ENCODE results near the gene C1orf122. TPM values are rescaled to one million over a fixed set of nuclear protein-coding genes. Genes with fewer than 3 reads are reported as not detected.
A peak's percentile ranks its signal among the peaks of the same experiment; 100 is the strongest.
"Not testable (repeated sequence)": the region's sequence is repeated elsewhere in the genome, so short reads cannot be mapped to it uniquely, and the experiment has no call there.

The C1orf122 gene
- total RNA-seq = 30.3 TPM

GRCh38 chr1:37807555-37808368, at the start of gene C1orf122, which contains the start of gene YRDC:
TSS of gene C1orf122 (plus strand) at chr1:37807790. CDS start at chr1:37808405, 615 bp downstream.
TSS of gene YRDC (minus strand) at chr1:37808208. CDS start at chr1:37808180, 28 bp downstream.
- intact Hi-C loops (cut with DNase I) = no loop called here
- ATAC-seq (peak; percentile 97), DNase-seq (ENCODE audit: low spot score) (peak; percentile 96)

GRCh38 chr1:37759451-37759850, 48.1 kb upstream of the C1orf122 start:
- ATAC-seq (no peak), DNase-seq (ENCODE audit: low spot score) (no peak)
- intact Hi-C loops (cut with DNase I) = no loop called here

- ATAC-seq = no peak
- intact Hi-C loops (cut with DNase I) = no loop called here
- no peak for DNase-seq (ENCODE audit: low spot score)
Observed at GRCh38 chr1:37761416-37762095, 46.0 kb upstream of the C1orf122 start.

GRCh38 chr1:37762516-37762915, 45.1 kb upstream of the C1orf122 start:
- intact Hi-C loops (cut with DNase I) = no loop called here
- DNase-seq (ENCODE audit: low spot score) (no peak), ATAC-seq (no peak)

- intact Hi-C loops (cut with DNase I) = no loop called here
- ATAC-seq = no peak
- DNase-seq (ENCODE audit: low spot score) = no peak
Observed at GRCh38 chr1:37763791-37764413, 43.7 kb upstream of the C1orf122 start.

GRCh38 chr1:37764414-37764825, 43.2 kb upstream of the C1orf122 start:
- DNase-seq (ENCODE audit: low spot score) (no peak), ATAC-seq (no peak)
- intact Hi-C loops (cut with DNase I) = no loop called here

- ATAC-seq (no peak), DNase-seq (ENCODE audit: low spot score) (no peak)
- intact Hi-C loops (cut with DNase I) = no loop called here
Observed at GRCh38 chr1:37764888-37765441, 42.6 kb upstream of the C1orf122 start, which contains the start of gene EPHA10. TSS of gene EPHA10 (minus strand) at chr1:37765120. CDS start at chr1:37765066, 54 bp downstream.

GRCh38 chr1:37765916-37766664, 41.5 kb upstream of the C1orf122 start:
- intact Hi-C loops (cut with DNase I) = no loop called here
- DNase-seq (ENCODE audit: low spot score) (no peak), ATAC-seq (no peak)

- ATAC-seq = no peak
- intact Hi-C loops (cut with DNase I) = no loop called here
- no peak for DNase-seq (ENCODE audit: low spot score)
Observed at GRCh38 chr1:37767488-37767887, 40.1 kb upstream of the C1orf122 start.

GRCh38 chr1:37771440-37771839, 36.1 kb upstream of the C1orf122 start:
- ATAC-seq; intact Hi-C loops (cut with DNase I); DNase-seq (ENCODE audit: low spot score): not testable (repeated sequence)

GRCh38 chr1:37776946-37777516, 30.6 kb upstream of the C1orf122 start:
- intact Hi-C loops (cut with DNase I) = no loop called here
- DNase-seq (ENCODE audit: low spot score) = no peak
- no peak for ATAC-seq

- no peak for DNase-seq (ENCODE audit: low spot score)
- intact Hi-C loops (cut with DNase I) = no loop called here
- no peak for ATAC-seq
Observed at GRCh38 chr1:37778654-37779053, 28.9 kb upstream of the C1orf122 start.

GRCh38 chr1:37782491-37782890, 25.1 kb upstream of the C1orf122 start:
- intact Hi-C loops (cut with DNase I) = no loop called here
- DNase-seq (ENCODE audit: low spot score) = no peak
- ATAC-seq = no peak

- no peak for DNase-seq (ENCODE audit: low spot score)
- intact Hi-C loops (cut with DNase I) = no loop called here
- ATAC-seq = no peak
Observed at GRCh38 chr1:37792943-37793686, 14.5 kb upstream of the C1orf122 start.

- no peak for DNase-seq (ENCODE audit: low spot score)
- ATAC-seq = peak; percentile 56
- intact Hi-C loops (cut with DNase I) = no loop called here
Observed at GRCh38 chr1:37793773-37794371, 13.7 kb upstream of the C1orf122 start, which contains the start of gene MANEAL. TSS of gene MANEAL (plus strand) at chr1:37793847. CDS start at chr1:37794183, 336 bp downstream.

- ATAC-seq = no peak
- intact Hi-C loops (cut with DNase I) = no loop called here
- DNase-seq (ENCODE audit: low spot score) = no peak
Observed at GRCh38 chr1:37794372-37795339, 12.9 kb upstream of the C1orf122 start.

Data from sciatic nerve (tissue), 2 donors.